Measurements from ENCODE around the gene MICU1.
"Not testable (repeated sequence)": the region's sequence is repeated elsewhere in the genome, so short reads cannot be mapped to it uniquely, and the experiment has no call there.

MICU1 gene

GRCh38 chr10:72490951-72491350 lies 134.9 kb downstream of the MICU1 start:
- TF ChIP-seq TAF1 (IDR thresholded peaks at IDR 0.05; ENCODE audit: borderline replicate concordance, low read depth, low read length) = no peak
- no peak for TF ChIP-seq POLR2AphosphoS5 (IDR thresholded peaks at IDR 0.05; ENCODE audit: low read depth, low read length)
- TF ChIP-seq POLR2A (IDR thresholded peaks at IDR 0.05; ENCODE audit: low read depth, low read length) = no peak
- no peak for DNase-seq (ENCODE audit: insufficient read length)
- FAIRE-seq = no peak

GRCh38 chr10:72487521-72487920 lies 138.4 kb downstream of the MICU1 start:
- DNase-seq (ENCODE audit: insufficient read length) (no peak), FAIRE-seq (no peak)
- TF ChIP-seq TAF1 (IDR thresholded peaks at IDR 0.05; ENCODE audit: borderline replicate concordance, low read depth, low read length) = no peak
- TF ChIP-seq POLR2A (IDR thresholded peaks at IDR 0.05; ENCODE audit: low read depth, low read length) = no peak
- no peak for TF ChIP-seq POLR2AphosphoS5 (IDR thresholded peaks at IDR 0.05; ENCODE audit: low read depth, low read length)

- FAIRE-seq = no peak
- DNase-seq (ENCODE audit: insufficient read length) = no peak
- TF ChIP-seq POLR2AphosphoS5 (IDR thresholded peaks at IDR 0.05; ENCODE audit: low read depth, low read length) (no peak), TAF1 (IDR thresholded peaks at IDR 0.05; ENCODE audit: borderline replicate concordance, low read depth, low read length) (no peak), POLR2A (IDR thresholded peaks at IDR 0.05; ENCODE audit: low read depth, low read length) (no peak)
Measured at GRCh38 chr10:72487116-72487515, 138.8 kb downstream of the MICU1 start.

- DNase-seq (ENCODE audit: insufficient read length) = no peak
- TF ChIP-seq POLR2AphosphoS5 (IDR thresholded peaks at IDR 0.05; ENCODE audit: low read depth, low read length) (no peak), POLR2A (IDR thresholded peaks at IDR 0.05; ENCODE audit: low read depth, low read length) (no peak), TAF1 (IDR thresholded peaks at IDR 0.05; ENCODE audit: borderline replicate concordance, low read depth, low read length) (no peak)
- FAIRE-seq = no peak
Measured at GRCh38 chr10:72485701-72486100, 140.2 kb downstream of the MICU1 start.

- no peak for DNase-seq (ENCODE audit: insufficient read length)
Measured at GRCh38 chr10:72484521-72484920, 141.4 kb downstream of the MICU1 start.

GRCh38 chr10:72483471-72483870 lies 142.4 kb downstream of the MICU1 start:
- TF ChIP-seq TAF1 (IDR thresholded peaks at IDR 0.05; ENCODE audit: borderline replicate concordance, low read depth, low read length) (no peak), POLR2A (IDR thresholded peaks at IDR 0.05; ENCODE audit: low read depth, low read length) (no peak)
- DNase-seq (ENCODE audit: insufficient read length) (no peak), FAIRE-seq (no peak)

More at GRCh38 chr10:72484521-72484920, 141.4 kb downstream of the MICU1 start:
- TF ChIP-seq TAF1 (IDR thresholded peaks at IDR 0.05; ENCODE audit: borderline replicate concordance, low read depth, low read length) = no peak
- TF ChIP-seq POLR2AphosphoS5 (IDR thresholded peaks at IDR 0.05; ENCODE audit: low read depth, low read length) = no peak
- TF ChIP-seq POLR2A (IDR thresholded peaks at IDR 0.05; ENCODE audit: low read depth, low read length) = no peak
- FAIRE-seq = no peak

- DNase-seq (ENCODE audit: insufficient read length) = no peak
- TF ChIP-seq POLR2AphosphoS5 (IDR thresholded peaks at IDR 0.05; ENCODE audit: low read depth, low read length) (no peak), TAF1 (IDR thresholded peaks at IDR 0.05; ENCODE audit: borderline replicate concordance, low read depth, low read length) (no peak), POLR2A (IDR thresholded peaks at IDR 0.05; ENCODE audit: low read depth, low read length) (no peak)
- no peak for FAIRE-seq
Measured at GRCh38 chr10:72480861-72481260, 145.0 kb downstream of the MICU1 start.

GRCh38 chr10:72477463-72477862 lies 148.4 kb downstream of the MICU1 start:
- TF ChIP-seq POLR2A (IDR thresholded peaks at IDR 0.05; ENCODE audit: low read depth, low read length) (no peak), TAF1 (IDR thresholded peaks at IDR 0.05; ENCODE audit: borderline replicate concordance, low read depth, low read length) (no peak), POLR2AphosphoS5 (IDR thresholded peaks at IDR 0.05; ENCODE audit: low read depth, low read length) (no peak)
- FAIRE-seq = no peak

GRCh38 chr10:72472306-72472705 lies 153.6 kb downstream of the MICU1 start:
- TF ChIP-seq TAF1 (IDR thresholded peaks at IDR 0.05; ENCODE audit: borderline replicate concordance, low read depth, low read length) (no peak), POLR2A (IDR thresholded peaks at IDR 0.05; ENCODE audit: low read depth, low read length) (no peak), POLR2AphosphoS5 (IDR thresholded peaks at IDR 0.05; ENCODE audit: low read depth, low read length) (no peak)
- DNase-seq (ENCODE audit: insufficient read length) (no peak), FAIRE-seq (no peak)

More at GRCh38 chr10:72477463-72477862, 148.4 kb downstream of the MICU1 start:
- no peak for DNase-seq (ENCODE audit: insufficient read length)

GRCh38 chr10:72470666-72471065 lies 155.2 kb downstream of the MICU1 start:
- FAIRE-seq (no peak), DNase-seq (ENCODE audit: insufficient read length) (no peak)
- TF ChIP-seq POLR2A (IDR thresholded peaks at IDR 0.05; ENCODE audit: low read depth, low read length) = no peak
- TF ChIP-seq POLR2AphosphoS5 (IDR thresholded peaks at IDR 0.05; ENCODE audit: low read depth, low read length) = no peak
- no peak for TF ChIP-seq TAF1 (IDR thresholded peaks at IDR 0.05; ENCODE audit: borderline replicate concordance, low read depth, low read length)

GRCh38 chr10:72467064-72467463 lies 158.8 kb downstream of the MICU1 start:
- FAIRE-seq; DNase-seq (ENCODE audit: insufficient read length): not testable (repeated sequence)

- no peak for FAIRE-seq
Measured at GRCh38 chr10:72466018-72466417, 159.9 kb downstream of the MICU1 start.

GRCh38 chr10:72464438-72464837 lies 161.4 kb downstream of the MICU1 start:
- TF ChIP-seq POLR2A (IDR thresholded peaks at IDR 0.05; ENCODE audit: low read depth, low read length) = no peak
- TF ChIP-seq TAF1 (IDR thresholded peaks at IDR 0.05; ENCODE audit: borderline replicate concordance, low read depth, low read length) = no peak
- no peak for TF ChIP-seq POLR2AphosphoS5 (IDR thresholded peaks at IDR 0.05; ENCODE audit: low read depth, low read length)
- FAIRE-seq (no peak), DNase-seq (ENCODE audit: insufficient read length) (no peak)

More at GRCh38 chr10:72466018-72466417, 159.9 kb downstream of the MICU1 start:
- DNase-seq (ENCODE audit: insufficient read length) = no peak
- no peak for TF ChIP-seq POLR2A (IDR thresholded peaks at IDR 0.05; ENCODE audit: low read depth, low read length)
- TF ChIP-seq TAF1 (IDR thresholded peaks at IDR 0.05; ENCODE audit: borderline replicate concordance, low read depth, low read length) = no peak
- TF ChIP-seq POLR2AphosphoS5 (IDR thresholded peaks at IDR 0.05; ENCODE audit: low read depth, low read length) = no peak
